ENCODE data around the gene PCYT2. TPM values are rescaled to one million over a fixed set of nuclear protein-coding genes. Genes with fewer than 3 reads are reported as not detected.
"Not testable (repeated sequence)": the region's sequence is repeated elsewhere in the genome, so short reads cannot be mapped to it uniquely, and the experiment has no call there.

PCYT2 gene
- total RNA-seq, 1 experiment from 2014 or later: 31.4 TPM

- TF ChIP-seq ZNF281 (CRISPR knock-in tag; IDR thresholded peaks at IDR 0.05): no peak
- TF ChIP-seq ZNF671 (CRISPR knock-in tag; IDR thresholded peaks at IDR 0.05): no peak
- no peak for TF ChIP-seq NFE2L1 (CRISPR knock-in tag; IDR thresholded peaks at IDR 0.05)
These were observed 9.7 kb upstream of the PCYT2 start (continued) for GRCh38 chr17:81920612-81921536.

GRCh38 chr17:81918832-81919545 is 7.8 kb upstream of the PCYT2 start:
- ATAC-seq (no peak), DNase-seq (ENCODE audit: low spot score) (no peak)
- TF ChIP-seq SOX15 (CRISPR knock-in tag; IDR thresholded peaks at IDR 0.05) (no peak), ZMAT4 (CRISPR knock-in tag; IDR thresholded peaks at IDR 0.05) (no peak)
- H3K36me3 Mint-ChIP-seq: peaks cover 16% of the 10 kb centered on the region
- H3K9me3 Mint-ChIP-seq: no peaks in the 10 kb centered on the region
- H3K4me1 Mint-ChIP-seq: peaks cover 22% of the 10 kb centered on the region
- H3K4me3 Mint-ChIP-seq: peak overlapping the region; percentile 70; the same call in 1 of the 2 replicates
- H3K27me3 Mint-ChIP-seq (ENCODE audit: low read depth): no peaks in the 10 kb centered on the region
- ChIA-PET CTCF (no interaction called here), POLR2A (no interaction called here)
- H3K27ac Mint-ChIP-seq: peak overlapping the region; percentile 93

- not testable (repeated sequence) for H3K9me3 Mint-ChIP-seq; H3K27me3 Mint-ChIP-seq (ENCODE audit: low read depth); DNase-seq (ENCODE audit: low spot score)
- Mint-ChIP-seq H3K27ac (peak overlapping the region; percentile 93), H3K4me3 (peak overlapping the region; percentile 70), H3K36me3 (peaks cover 19% of the 10 kb centered on the region), H3K4me1 (peaks cover 18% of the 10 kb centered on the region)
- CTCF ChIA-PET: interaction anchor here (1.3 kb wide), 1 partner anchor 183 kb away, joined by 3 read pairs; no protein-coding TSS in a partner anchor
- POLR2A ChIA-PET: interaction anchor here (1.2 kb wide), 1 partner anchor 49 kb away, joined by 5 read pairs; no protein-coding TSS in a partner anchor
- ATAC-seq: peak; percentile 29
These were observed 7.1 kb upstream of the PCYT2 start for GRCh38 chr17:81918333-81918669.

GRCh38 chr17:81917565-81918332 is 6.5 kb upstream of the PCYT2 start, which contains the start of gene SIRT7:
Gene SIRT7 (minus strand): TSS chr17:81918176. CDS start chr17:81918131, 45 bp downstream.
- Mint-ChIP-seq H3K27ac (peak within 1 kb of the TSS; percentile 93), H3K27me3 (ENCODE audit: low read depth) (no peaks in the 10 kb centered on the region), H3K36me3 (peaks cover 23% of the 10 kb centered on the region), H3K4me3 (peak within 1 kb of the TSS; percentile 80), H3K4me1 (peaks cover 14% of the 10 kb centered on the region), H3K9me3 (no peaks in the 10 kb centered on the region)
- ATAC-seq: peak; percentile 74
- ChIA-PET POLR2A (interaction anchor here (1.2 to 1.7 kb wide), 2 partner anchors 10 to 48 kb away, joined by 5 to 11 read pairs; partner anchors contain the start of gene MAFG), CTCF (interaction anchor here (0.7 to 1.5 kb wide), 9 partner anchors 10 to 182 kb away, joined by 3 to 6 read pairs (median 4); partner anchors contain the start of genes MAFG and MCRIP1)
- peak; percentile 75 for DNase-seq (ENCODE audit: low spot score)
- TF ChIP-seq ZNF532 (CRISPR knock-in tag; IDR thresholded peaks at IDR 0.05; ENCODE audit: borderline replicate concordance) (0 out of 2 replicates have a peak, but pooled peaks have one; percentile 50), SMAD4 (CRISPR knock-in tag; IDR thresholded peaks at IDR 0.05) (no peak), ZNF138 (CRISPR knock-in tag; conservative IDR thresholded peaks at IDR 0.05) (no peak), ZNF396 (CRISPR knock-in tag; IDR thresholded peaks at IDR 0.05; ENCODE audit: borderline replicate concordance) (no peak), E2F1 (CRISPR knock-in tag; IDR thresholded peaks at IDR 0.05) (no peak), TCF7 (CRISPR knock-in tag; IDR thresholded peaks at IDR 0.05; ENCODE audit: low read depth) (no peak), CDX4 (CRISPR knock-in tag; IDR thresholded peaks at IDR 0.05; ENCODE audit: borderline replicate concordance) (no peak), NR2C2 (CRISPR knock-in tag; IDR thresholded peaks at IDR 0.05) (no peak), IRF1 (CRISPR knock-in tag; IDR thresholded peaks at IDR 0.05) (no peak)
